8988T (cell line): ENCODE results near the gene GSTM1.
"Not testable (repeated sequence)": the region's sequence is repeated elsewhere in the genome, so short reads cannot be mapped to it uniquely, and the experiment has no call there.

Experiments used
- DNase-seq: peaks from one replicate; pipeline ENCODE4 v3.0.0; 2011

GSTM1 gene

DNA sequence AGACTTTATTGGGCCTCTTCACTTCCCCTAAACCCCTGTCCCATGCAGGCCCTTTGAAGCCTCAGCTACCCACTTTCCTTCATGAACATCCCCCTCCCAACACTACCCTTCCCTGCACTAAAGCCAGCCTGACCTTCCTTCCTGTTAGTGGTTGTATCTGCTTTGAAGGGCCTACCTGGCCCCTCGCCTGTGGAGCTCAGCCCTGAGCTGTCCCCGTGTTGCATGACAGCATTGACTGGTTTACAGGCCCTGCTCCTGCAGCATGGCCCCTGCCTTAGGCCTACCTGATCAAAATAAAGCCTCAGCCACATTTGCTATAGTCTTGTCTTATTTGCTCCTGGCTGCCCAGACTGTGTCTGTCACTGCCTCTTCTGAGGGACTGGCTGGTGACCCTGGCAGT, 26.2 kb upstream of the GSTM1 start:
- no peak for DNase-seq

DNA sequence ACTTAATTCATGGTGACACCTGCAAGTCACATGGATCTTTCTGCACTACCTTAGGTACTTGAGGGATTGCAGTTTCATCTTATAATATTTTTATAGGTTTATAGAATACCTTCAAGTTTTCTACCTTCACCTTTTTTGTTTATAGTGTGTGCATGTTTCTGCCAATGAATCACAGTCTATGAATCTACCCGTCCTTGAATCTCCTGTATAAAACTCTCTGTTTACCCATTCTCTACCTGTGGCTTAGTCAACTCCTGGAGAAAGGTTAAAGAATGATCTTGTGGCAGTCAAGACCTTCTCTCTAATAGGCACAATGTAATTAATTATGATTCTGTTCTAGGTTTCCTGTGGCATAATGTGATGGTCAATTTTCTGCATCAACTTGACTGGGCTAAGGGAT, 22.9 kb upstream of the GSTM1 start:
- no peak for DNase-seq

DNA sequence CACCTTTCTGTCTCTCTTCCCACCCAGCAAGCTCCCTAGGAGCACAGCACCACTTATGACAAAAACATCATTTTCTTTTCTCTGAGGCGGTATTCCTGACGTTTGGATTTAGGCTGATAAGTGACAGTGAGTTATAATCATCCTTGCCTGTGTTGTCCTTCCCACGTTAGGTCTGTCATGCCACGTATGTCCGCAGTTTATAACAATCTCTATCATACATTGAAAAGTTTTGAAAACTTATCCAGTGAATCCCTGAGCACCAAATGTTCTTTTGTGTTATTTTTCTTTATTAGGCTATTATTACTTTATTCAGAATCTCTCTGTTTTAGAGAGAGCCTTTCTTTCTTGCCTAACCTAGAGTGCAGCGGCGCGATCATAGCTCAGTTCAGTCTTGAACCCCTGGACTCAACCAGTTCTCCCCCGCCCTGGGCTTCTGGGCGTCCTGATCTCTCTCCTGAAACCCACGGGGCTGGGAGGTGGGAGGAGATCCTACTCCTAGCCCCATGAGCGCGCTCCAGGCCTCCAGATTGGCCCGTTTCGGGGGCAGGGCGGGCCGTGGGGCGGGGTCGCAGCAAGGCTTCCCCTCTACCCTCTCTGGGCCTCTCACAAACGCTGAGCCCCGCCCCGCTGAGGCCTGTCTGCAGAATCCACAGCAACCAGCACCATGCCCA, 20.0 kb upstream of the GSTM1 start, which contains the start of gene GSTM2:
Gene GSTM2 (plus strand): TSS at position 606 of the 671 bp plus-strand sequence. CDS start 59 bp downstream, at position 665.
- DNase-seq, result no peak

DNA sequence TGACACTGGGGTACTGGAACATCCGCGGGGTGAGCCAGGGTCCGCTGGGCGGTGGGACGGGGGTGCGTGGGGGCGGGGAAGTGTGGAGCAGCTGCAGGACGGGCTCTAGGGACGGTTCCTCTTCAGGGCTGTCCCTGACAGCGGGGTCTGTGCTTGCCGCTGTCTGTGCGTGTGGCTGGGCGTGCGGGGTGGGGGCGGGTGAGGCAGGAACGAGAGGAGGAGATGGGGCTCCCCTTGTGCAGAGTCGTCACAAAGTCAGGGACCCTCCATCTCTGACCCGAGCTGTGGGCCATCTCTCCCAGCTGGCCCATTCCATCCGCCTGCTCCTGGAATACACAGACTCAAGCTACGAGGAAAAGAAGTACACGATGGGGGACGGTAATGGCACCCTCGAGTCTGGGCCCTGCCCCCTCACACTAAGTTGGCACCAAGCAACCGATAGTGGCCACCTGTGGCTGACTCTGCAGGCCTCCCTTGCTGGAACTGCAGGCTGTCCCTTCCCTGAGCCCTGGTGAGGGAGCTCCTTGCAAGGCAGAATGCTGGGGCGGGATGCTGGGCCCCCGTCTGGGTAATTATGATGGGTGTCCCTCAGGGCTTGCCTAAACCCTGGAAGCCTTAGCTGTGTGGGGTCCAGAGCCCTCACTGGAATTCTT, 19.4 kb upstream of the GSTM1 start:
- DNase-seq, result no peak

DNA sequence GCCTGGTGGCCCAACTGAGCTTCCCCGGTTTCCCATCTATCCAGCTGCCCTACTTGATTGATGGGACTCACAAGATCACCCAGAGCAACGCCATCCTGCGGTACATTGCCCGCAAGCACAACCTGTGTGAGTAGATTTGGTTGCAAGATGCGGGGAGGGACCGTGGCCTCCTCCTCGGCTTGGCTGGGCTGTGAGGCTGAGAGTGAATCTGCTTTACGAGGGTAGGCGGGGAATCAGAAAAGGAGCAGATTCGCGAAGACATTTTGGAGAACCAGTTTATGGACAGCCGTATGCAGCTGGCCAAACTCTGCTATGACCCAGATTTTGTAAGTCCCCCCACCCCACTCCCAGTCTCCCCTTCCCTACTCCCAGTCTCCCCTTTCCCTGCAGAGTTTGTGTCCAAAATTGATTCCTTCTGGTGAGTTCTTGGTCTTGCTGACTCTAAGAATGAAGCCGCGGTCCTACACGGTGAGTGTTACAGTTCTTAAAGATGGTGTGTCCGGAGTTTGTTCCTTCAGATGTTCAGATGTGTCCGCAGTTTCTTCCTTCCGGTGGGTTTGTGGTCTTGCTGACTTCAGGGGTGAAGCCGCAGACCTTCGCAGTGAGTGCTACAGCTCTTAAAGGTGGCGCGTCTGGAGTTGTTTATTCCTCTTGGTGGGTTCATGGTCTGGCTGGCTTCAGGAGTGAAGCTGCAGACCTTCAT, 18.2 kb upstream of the GSTM1 start:
- no peak for DNase-seq

DNA sequence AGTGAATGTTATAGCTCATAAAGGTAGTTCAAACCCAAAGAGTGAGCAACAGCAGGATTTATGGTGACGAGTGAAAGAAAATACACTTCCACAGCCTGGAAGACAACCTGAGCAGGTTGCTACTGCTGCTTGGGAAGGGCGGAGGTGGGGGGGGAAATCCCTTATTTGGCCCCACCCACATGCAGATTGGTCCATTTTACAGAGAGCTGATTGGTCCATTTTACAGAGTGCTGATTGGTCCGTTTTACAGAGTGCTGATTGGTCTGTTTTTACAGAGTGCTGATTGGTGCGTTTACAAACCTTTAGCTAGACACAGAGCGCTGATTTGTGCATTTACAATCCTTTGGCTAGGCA, 17.7 kb upstream of the GSTM1 start:
- DNase-seq, result not testable (repeated sequence)

DNA sequence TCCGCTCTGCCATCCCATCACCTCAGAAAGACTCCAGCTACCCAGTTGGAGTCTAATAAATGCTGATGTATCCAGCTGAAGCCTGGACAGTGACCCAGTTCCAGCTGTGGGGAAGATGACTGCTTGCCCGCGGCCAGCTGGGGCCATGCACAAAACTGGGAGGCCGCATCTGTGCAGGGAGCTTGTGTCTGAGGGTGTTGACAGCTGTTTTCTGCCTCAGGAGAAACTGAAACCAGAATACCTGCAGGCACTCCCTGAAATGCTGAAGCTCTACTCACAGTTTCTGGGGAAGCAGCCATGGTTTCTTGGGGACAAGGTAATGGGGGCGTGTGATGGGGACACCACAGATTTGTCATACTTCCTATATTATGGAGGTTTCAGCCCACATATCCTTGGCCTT, 16.6 kb upstream of the GSTM1 start:
- DNase-seq, result no peak

DNA sequence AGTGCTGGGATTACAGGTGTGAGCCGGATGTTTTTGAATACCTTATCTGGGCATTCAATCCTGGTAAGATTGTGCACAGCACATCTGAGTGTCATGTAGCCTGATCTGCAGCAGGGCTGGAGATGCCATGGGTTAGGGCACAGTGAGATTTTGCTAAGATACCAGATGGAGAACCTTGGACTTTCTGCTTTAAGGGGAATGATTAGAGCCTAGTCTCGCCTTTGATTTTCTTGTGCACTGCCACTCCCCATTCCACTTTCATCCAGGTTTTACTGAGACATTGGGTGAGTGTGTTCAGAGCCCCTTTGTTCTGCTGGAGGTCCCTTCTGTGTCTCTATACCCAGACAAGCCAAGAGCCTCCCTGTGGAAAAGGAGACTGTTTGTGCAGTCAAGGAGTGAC, 13.8 kb upstream of the GSTM1 start:
- DNase-seq, result not testable (repeated sequence)

DNA sequence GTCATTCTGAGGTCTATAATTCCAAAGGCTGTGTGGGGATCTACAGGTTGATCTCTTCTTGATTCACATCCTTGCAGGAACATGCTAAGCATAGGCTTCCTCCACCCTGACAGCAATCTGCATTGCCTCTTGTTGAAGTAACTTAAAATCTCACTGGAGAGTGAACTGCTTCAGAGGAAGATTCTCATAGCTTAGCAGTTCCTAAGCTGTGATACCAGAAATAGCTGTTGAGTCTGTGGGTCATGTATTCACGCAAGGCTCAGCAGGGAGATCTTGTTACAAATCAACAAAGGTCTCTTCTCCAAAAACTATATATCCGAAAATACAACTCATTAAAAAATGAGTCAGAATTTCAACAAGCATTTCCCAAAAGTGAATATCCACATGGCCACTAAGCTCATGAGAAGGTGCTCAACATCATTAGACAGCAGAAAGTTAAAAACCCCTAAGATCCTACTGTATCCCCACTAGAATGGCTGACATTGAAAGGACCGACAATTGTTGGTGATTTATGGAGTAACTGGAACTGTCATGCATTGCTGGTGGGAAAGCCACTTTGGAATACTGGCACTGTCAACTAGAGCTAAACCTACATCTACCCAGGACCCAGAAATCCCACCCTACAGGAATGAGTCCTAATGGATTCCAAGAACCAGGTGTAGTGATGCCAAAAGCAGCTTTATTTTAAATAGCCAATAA, 10.8 kb upstream of the GSTM1 start:
- DNase-seq, result not testable (repeated sequence)

DNA sequence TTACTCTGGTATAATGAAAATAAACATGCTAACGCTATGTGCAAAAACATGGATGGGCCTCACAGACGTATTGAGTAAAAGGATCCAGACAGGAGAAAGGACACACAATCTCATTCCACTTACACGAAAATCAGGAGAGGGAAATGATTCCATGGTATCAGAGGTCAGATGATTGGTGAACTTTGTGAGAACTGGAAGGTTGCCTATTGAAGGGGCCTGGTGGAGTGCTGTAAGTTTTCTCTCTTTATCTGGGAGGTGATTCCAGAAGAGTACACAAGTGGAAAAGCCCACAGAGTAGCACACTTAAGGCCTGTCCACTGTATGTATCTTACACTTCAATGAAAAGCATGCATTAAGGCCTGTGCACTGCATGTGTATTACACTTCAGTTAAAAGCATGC, 10.2 kb upstream of the GSTM1 start:
- no peak for DNase-seq

DNA sequence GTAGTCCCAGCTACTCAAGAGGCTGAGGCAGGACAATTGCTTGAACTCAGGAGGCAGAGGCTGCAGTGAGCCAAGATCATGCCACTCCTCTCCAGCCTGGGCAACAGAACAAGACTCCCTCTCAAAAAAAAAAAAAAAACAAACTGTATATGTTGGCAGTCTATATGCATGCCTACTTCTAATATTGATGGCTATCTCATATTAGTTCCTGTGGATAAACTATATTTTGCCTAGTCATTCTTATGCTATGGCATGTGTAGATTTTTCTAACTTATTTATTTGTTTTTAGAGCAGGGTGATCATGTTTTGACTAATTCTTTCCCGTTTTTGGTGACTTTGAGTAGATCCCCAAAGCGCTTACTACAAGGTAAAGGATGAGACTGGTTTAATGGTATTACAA, 9.0 kb upstream of the GSTM1 start:
- DNase-seq, result not testable (repeated sequence)

DNA sequence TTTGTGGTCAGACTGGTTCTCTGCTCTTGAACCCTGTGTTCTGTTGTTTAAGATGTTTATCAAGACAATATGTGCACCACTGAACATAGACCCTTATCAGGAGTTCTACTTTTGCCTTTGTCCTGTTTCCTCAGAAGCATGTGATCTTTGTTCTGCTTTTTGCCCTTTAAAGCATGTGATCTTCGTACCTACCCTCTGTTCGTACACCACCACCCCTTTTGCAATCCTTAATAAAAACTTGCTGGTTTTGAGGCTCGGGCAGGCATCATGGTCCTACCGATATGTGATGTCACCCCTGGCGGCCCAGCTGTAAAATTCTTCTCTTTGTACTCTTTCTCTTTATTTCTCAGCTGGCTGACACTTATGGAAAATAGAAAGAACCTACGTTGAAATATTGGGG, 2.8 kb upstream of the GSTM1 start:
- not testable (repeated sequence) for DNase-seq

DNA sequence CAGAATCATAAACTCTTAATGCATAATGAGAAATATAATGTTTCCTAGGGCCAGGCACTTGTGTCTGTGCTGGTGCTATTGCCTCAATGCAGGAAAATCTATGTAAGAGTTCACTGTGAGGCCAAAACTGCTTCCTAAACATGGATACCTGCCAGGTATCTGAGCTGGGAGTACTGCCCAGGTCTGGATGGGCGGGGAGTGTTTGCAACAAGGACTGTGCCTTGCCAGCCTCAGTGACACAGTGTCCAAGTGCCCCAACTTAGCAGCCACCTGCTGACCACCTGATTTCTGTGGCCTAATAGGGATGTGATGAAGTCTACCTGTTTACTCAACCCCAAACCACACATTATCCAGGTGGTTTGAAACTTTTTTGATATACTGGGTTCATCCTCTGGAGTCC, 2.2 kb upstream of the GSTM1 start:
- DNase-seq, result not testable (repeated sequence)

DNA sequence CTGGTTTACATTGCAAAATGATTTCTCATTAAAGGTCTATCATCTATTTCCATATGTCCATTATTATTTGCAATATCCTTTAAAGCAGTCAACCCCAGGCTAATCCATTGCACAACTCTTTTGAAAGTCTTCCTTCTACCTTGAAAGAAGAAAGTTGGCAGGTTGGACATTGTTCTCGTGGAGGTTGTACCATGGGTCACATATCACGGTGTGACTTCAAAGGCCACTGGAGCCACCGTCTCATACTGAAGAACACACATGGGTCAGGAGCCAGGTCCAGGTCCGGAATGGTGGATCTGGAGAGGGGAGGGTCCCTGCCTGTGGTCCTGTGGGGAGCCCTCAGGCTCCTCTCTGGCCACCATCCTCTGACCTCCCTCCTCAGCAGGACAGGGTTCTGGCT, 1.7 kb upstream of the GSTM1 start:
- DNase-seq, result not testable (repeated sequence)

DNA sequence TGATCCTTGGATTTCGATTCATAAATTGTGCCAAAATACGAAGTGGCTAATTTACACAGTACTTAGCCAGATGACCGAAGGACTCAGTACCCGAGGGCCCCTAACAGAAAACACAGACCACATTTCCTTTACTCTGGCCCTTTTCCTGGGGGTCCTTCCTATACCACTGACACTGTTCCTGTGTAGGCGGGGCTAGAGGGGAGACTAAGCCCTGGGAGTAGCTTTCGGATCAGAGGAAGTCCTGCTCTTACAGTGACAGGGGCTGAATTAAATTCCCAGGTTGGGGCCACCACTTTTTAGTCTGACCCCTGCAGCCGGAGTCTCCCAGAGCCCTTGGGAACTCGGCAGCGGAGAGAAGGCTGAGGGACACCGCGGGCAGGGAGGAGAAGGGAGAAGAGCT, 508 bp upstream of the GSTM1 start:
- not testable (repeated sequence) for DNase-seq

DNA sequence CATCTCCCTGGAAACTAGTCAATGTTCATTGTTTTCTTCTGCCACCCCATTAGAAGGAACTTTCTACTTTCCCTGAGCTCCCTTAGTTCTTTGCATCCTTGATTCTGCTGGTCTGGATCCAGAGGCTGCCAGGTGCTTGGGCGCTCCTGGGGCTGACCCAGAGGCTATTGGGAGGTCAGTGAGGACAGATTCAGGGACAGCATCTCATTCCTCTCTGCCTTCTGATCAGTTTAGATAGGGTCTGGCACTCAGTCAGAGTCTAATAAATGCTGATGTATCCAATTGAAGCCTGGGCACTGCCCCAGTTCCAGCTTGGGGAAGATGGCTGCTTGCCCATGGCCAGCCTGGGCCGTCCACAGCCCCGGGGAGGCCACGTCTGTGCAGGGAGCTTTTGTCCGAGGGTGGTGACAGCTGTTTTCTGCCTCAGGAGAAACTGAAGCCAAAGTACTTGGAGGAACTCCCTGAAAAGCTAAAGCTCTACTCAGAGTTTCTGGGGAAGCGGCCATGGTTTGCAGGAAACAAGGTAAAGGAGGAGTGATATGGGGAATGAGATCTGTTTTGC, 2.3 kb downstream of the GSTM1 start:
- no peak for DNase-seq

DNA sequence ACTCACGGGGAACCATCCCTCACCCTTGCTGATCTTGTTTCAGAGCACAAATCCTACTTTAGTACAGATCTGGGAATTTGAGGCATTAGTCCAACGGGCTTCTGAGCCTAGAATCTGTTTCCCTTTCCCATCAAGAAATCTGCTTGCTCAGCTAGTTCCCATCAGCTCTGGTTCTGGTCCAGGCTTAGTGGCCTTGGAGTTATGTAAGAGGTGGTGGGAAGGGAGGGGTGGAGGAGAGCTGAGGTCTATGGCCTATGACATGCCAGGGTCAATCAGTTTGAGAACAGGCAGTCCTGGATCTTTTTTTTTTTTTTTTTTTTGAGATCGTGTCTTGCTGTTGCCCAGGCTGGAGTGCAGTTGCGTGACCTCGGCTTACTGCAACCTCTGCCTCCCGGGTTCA, 4.1 kb downstream of the GSTM1 start:
- no peak for DNase-seq

DNA sequence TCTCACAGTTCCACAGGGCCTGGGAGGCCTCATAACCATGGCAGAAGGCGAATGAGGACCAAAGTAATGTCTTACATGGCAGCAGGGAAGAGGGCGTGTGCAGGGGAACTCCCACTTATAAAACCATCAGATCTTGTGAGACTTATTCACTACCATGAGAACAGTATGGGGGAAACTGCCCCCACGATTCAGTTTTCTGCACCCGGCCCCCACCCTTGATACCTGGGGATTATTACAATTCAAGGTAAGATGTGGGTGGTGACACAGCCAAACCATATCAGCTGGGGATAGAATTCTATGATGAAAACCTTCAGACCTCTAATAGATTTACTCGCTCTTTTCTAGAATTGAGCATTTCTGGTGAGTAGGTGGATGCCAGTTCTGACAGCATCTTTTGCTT, 6.8 kb downstream of the GSTM1 start:
- not testable (repeated sequence) for DNase-seq

DNA sequence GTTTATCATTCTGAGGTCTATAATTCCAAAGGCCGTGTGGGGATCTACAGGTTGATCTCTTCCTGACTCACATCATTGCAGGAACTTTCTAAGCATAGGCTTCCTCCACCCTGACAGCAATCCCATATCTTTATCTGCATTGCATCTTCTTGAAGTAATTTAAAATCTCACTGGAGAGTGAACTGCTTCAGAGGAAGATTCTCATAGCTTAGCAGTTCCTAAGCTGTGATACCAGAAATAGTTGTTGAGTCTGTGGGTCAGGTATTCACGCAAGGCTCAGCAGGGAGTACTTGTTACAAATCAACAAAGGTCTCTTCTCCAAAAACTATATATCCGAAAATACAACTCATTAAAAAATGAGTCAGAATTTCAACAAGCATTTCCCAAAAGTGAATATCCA, 7.5 kb downstream of the GSTM1 start:
- DNase-seq, result not testable (repeated sequence)

DNA sequence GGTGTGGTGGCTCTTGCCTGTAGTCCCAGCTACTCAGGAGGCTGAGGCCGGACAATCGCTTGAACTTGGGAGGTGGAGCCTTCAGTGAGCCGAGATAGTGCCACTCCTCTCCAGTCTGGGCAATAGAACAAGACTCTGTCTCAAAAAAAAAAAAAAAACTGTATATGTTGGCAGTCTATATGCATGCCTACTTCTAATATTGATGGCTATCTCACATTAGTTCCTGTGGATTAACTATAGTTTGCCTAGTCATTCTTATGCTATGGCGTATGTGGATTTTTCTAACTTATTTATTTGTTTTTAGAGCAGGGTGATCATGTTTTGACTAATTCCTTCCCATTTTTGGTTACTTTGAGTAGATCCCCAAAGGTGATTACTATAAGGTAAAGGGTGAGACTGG, 9.4 kb downstream of the GSTM1 start:
- DNase-seq, result no peak

DNA sequence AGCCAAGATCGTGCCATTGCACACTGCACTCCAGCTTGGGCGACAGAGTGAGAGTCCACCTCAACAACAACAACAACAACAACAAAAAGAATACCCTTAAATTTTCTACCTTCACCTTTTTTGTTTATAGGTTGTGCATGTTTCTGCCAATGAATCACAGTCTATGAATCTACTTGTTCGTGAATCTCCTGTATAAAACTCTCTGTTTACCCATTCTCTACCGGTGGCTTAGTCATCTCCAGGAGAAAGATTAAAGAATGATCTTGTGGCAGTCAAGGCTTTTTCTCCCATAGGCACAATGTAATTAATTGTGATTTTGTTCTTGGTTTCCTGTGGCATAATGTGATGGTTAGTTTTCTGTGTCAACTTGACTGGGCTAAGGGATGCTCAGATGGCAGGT, 10.2 kb downstream of the GSTM1 start:
- DNase-seq, result not testable (repeated sequence)

DNA sequence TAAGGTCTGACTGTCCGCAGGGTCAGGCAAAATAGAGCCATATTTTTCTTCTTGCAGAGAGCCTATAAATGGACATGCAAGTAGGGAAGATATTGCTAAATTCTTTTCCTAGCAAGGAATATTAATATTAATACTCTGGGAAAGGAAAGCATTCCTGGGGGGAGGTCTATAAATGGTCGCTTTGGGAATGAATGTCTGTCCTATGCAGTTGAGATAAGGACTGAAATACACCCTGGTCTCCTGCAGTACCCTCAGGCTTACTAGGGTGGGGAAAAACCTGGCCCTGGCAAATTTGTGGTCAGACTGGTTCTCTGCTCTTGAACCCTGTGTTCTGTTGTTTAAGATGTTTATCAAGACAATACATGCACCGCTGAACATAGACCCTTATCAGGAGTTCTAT, 15.3 kb downstream of the GSTM1 start:
- not testable (repeated sequence) for DNase-seq

DNA sequence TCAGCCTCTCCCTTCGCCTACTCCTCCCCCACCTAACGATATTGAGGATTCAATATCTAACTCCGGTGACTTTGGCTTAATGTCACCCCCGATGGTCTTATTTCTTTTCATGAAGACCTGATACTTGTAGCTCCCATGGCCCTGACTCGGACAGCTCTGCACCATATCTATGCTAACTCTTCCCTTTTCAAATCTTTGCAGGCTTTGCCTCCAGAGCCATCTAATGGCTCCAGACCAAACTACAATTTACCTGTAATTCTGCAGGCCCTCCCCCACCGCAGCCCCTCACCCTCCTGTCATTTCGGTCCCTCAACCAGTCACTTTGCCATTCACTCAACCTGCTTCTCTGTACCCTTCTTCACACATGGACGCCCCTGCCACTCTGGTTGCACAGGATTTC, 16.6 kb downstream of the GSTM1 start:
- DNase-seq, result no peak
